ENCODE data around the gene FAM171A1. TPM values are rescaled to one million over a fixed set of nuclear protein-coding genes. Genes with fewer than 3 reads are reported as not detected.

FAM171A1 gene
- total RNA-seq: 75.8 and 81.8 TPM in 2 replicates
- polyA plus RNA-seq: 55.4 and 56.3 TPM in 2 replicates
- 60.9 and 66.3 TPM in 2 replicates for polyA plus RNA-seq (2011; cell fraction: cytosol; rRNA removed)
- polyA plus RNA-seq (2011; cell fraction: nucleus; rRNA removed): 43.5 and 49.1 TPM in 2 replicates
- 77.1 and 85.9 TPM in 2 replicates for polyA plus RNA-seq (2012)
- polyA minus RNA-seq: 53.5 and 54.7 TPM in 2 replicates
- polyA minus RNA-seq (2011; cell fraction: cytosol; rRNA and poly(A)+ RNA removed): not detected
- 23.6 and 26.6 TPM in 2 replicates for polyA minus RNA-seq (2011; cell fraction: nucleus; rRNA and poly(A)+ RNA removed)
- Bru-seq, nascent RNA: percentile 84 among the genes with signal in this experiment
- percentile 84 among the genes with signal in this experiment for BruChase-seq, experiment 1, labeled RNA remaining after a 6-hour chase
- percentile 76 among the genes with signal in this experiment for BruChase-seq, experiment 2, labeled RNA remaining after a 2-hour chase
- long read RNA-seq, transcript FAM171A1-201 (8 exons, 3,952 nt): major isoform, 89 of 231 reads
- long read RNA-seq, partial matches to known transcripts: 108 of 231 reads
- long read RNA-seq, other reads (novel, unspliced or antisense): 33 of 231 reads

GRCh38 chr10:15370856-15371701 lies at the start of gene FAM171A1:
TSS of gene FAM171A1 (minus strand) at chr10:15371289. CDS start at chr10:15371052, 237 bp downstream.
- no TSS peak for BruUV-seq (replicated peaks)
- Histone ChIP-seq H3K79me2 (ENCODE audit: control insufficient read depth, insufficient read depth, low read length) (peaks cover 41% of the 10 kb centered on the region), H4K20me1 (replicated peaks; ENCODE audit: control insufficient read depth, extremely low read depth, insufficient read depth, low read length) (peaks cover 5% of the 10 kb centered on the region), H3K9me3 (replicated peaks; ENCODE audit: control insufficient read depth, insufficient read depth, low read length) (no peaks in the 10 kb centered on the region), H3K4me1 (ENCODE audit: control insufficient read depth, extremely low read depth, insufficient read depth, low read length) (peaks cover 39% of the 10 kb centered on the region), H3K36me3 (ENCODE audit: control insufficient read depth in 2 of 2, extremely low read depth in 1 of 2, insufficient read depth in 2 of 2, low read length in 2 of 2) (no peaks in the 10 kb centered on the region), H3K9me1 (replicated peaks; ENCODE audit: control insufficient read depth, extremely low read depth, insufficient read depth, low read length) (no peaks in the 10 kb centered on the region), H3K4me2 (ENCODE audit: insufficient read depth, low read length) (peak within 1 kb of the TSS; percentile 99), H2AFZ (ENCODE audit: low read depth, low read length) (peak within 1 kb of the TSS; percentile 87), H3K9ac (replicated peaks; ENCODE audit: extremely low read depth, insufficient read depth, low read length) (peak within 1 kb of the TSS; percentile 81), H3K27ac (ENCODE audit: insufficient read depth, low read depth, low read length) (peak within 1 kb of the TSS; percentile 81), H3K4me3 (replicated peaks in 1 of 3; ENCODE audit: insufficient read depth in 1 of 3, low read depth in 1 of 3, low read length in 3 of 3) (peak within 1 kb of the TSS; percentile 75 to 93 (median 77)), H3K27me3 (ENCODE audit: control insufficient read depth in 2 of 2, insufficient read depth in 2 of 2, low read length in 2 of 2) (no peaks in the 10 kb centered on the region)
- no peak for FAIRE-seq
- TF ChIP-seq POLR2A (IDR thresholded peaks at IDR 0.05; ENCODE audit: low read depth, low read length) (no peak), CTCF (IDR thresholded peaks at IDR 0.05; ENCODE audit: extremely low read depth in 1 of 2, insufficient read depth in 1 of 2, low read depth in 1 of 2, low read length in 2 of 2) (peak in 1 of 2 donors; percentile 12)
- intact Hi-C loops (cut with micrococcal nuclease): loop anchor here (5.0 to 10.0 kb wide), 4 partner anchors 46 to 419 kb away; partner anchors contain the start of gene DCLRE1C
- ChIA-PET CTCF (interaction anchor here (0.6 to 3.3 kb wide), 55 partner anchors 8 to 418 kb away, joined by 3 to 25 read pairs (median 4); partner anchors contain the start of genes DCLRE1C and NMT2), POLR2A (no interaction called here)
- no peak for DNase-seq (ENCODE audit: low read depth, low spot score)
- dilution Hi-C loops (cut with MboI; ENCODE audit: extremely low pct_ligation_motif_present, low sequenced_read_pairs): no loop called here

Measured in endothelial cell of umbilical vein (primary cell).